Testis (tissue), 2 donors: ENCODE data around the gene LHFPL3.

ENCODE experiments used
- POLR2A ChIP-seq: fragments of 450-650 bp; IDR thresholded peaks from one replicate; pipeline ENCODE4 v1.6.1; 2017; ENCODE audit warnings: antibody characterized with exemption, mild to moderate bottlenecking, moderate library complexity
- TF ChIP-seq, protein P1 (sequence below), 3 experiments: fragments of 450-650 bp in 2 of 3; fragments of 200-600 bp in 1 of 3; sonication (generic) in 1 of 3; IDR thresholded peaks; one replicate each; pipeline ENCODE4 v1.5.1; 2016 to 2019; ENCODE audit warnings: antibody characterized with exemption in 3 of 3, mild to moderate bottlenecking in 2 of 3, moderate library complexity in 1 of 3

DNA sequence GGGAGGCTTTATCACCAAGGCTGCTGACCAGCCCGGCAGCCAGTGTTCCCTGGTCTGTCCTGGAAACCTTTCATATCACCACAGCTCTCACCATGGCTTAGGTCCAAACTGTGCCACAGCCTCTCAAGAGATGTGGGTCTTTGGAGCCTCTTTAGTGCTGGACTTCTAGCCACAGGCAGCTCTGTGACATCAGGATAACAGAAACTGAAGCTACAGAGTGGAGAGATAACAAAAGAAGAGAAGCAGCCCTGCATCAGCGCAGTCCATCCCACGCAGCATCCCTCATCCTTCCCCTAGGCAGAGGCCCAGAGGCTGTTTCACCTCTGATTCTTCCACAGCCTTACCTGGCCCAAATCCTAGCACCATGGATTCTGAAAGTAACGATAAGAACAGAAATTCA lies 497.7 kb downstream of the LHFPL3 start:
- TF ChIP-seq, protein P1, sequence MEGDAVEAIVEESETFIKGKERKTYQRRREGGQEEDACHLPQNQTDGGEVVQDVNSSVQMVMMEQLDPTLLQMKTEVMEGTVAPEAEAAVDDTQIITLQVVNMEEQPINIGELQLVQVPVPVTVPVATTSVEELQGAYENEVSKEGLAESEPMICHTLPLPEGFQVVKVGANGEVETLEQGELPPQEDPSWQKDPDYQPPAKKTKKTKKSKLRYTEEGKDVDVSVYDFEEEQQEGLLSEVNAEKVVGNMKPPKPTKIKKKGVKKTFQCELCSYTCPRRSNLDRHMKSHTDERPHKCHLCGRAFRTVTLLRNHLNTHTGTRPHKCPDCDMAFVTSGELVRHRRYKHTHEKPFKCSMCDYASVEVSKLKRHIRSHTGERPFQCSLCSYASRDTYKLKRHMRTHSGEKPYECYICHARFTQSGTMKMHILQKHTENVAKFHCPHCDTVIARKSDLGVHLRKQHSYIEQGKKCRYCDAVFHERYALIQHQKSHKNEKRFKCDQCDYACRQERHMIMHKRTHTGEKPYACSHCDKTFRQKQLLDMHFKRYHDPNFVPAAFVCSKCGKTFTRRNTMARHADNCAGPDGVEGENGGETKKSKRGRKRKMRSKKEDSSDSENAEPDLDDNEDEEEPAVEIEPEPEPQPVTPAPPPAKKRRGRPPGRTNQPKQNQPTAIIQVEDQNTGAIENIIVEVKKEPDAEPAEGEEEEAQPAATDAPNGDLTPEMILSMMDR (IDR thresholded peaks at IDR 0.05) = no peak
- TF ChIP-seq POLR2A = no peak
